GM23248 (cell line): ENCODE measurements around the gene GRAMD1B. TPM values are rescaled to one million over a fixed set of nuclear protein-coding genes. Genes with fewer than 3 reads are reported as not detected.
"Not testable (repeated sequence)": the region's sequence is repeated elsewhere in the genome, so short reads cannot be mapped to it uniquely, and the experiment has no call there.

Experiments used
- DNase-seq: peaks from one replicate; pipeline ENCODE4 v3.0.0-alpha.2; 2015
- H2AFZ ChIP-seq: fragments of 200-600 bp; sonication (generic); 2 replicates; pipeline ENCODE4 v1.6.1; 2016; ENCODE audit warnings: antibody characterized with exemption
- H3F3A ChIP-seq: fragments of 200-600 bp; sonication (generic); 2 replicates; pipeline ENCODE4 v1.6.1; 2016; ENCODE audit warnings: mild to moderate bottlenecking, antibody characterized with exemption, mixed run types; ENCODE audit not compliant: insufficient read depth
- H3K27ac ChIP-seq: fragments of 200-600 bp; sonication (generic); 2 replicates; pipeline ENCODE4 v1.5.1; 2016; ENCODE audit warnings: mild to moderate bottlenecking
- H3K27me3 ChIP-seq: fragments of 200-600 bp; sonication (generic); replicated peaks from 2 replicates; pipeline ENCODE4 v1.6.1; 2016; ENCODE audit warnings: mild to moderate bottlenecking; ENCODE audit not compliant: insufficient read depth
- H3K36me3 ChIP-seq: fragments of 200-600 bp; sonication (generic); 2 replicates; pipeline ENCODE4 v1.6.1; 2016; ENCODE audit warnings: low read depth, mild to moderate bottlenecking
- H3K4me1 ChIP-seq: fragments of 200-600 bp; sonication (generic); 2 replicates; pipeline ENCODE4 v1.6.1; 2016; ENCODE audit warnings: mild to moderate bottlenecking; ENCODE audit not compliant: insufficient read depth
- H3K4me2 ChIP-seq: fragments of 200-600 bp; sonication (generic); one replicate; pipeline ENCODE4 v1.6.1; 2016; ENCODE audit warnings: mild to moderate bottlenecking; ENCODE audit not compliant: unreplicated experiment
- H3K4me3 ChIP-seq: fragments of 200-600 bp; sonication (generic); 2 replicates; pipeline ENCODE4 v1.5.1; 2016; ENCODE audit warnings: mild to moderate bottlenecking
- H3K79me2 ChIP-seq: fragments of 200-600 bp; sonication (generic); 2 replicates; pipeline ENCODE4 v1.6.1; 2016; ENCODE audit warnings: mild to moderate bottlenecking; ENCODE audit not compliant: insufficient read depth
- H3K9ac ChIP-seq: fragments of 200-600 bp; sonication (generic); 2 replicates; pipeline ENCODE4 v1.6.1; 2016; ENCODE audit warnings: mild to moderate bottlenecking
- H3K9me2 ChIP-seq: fragments of 200-600 bp; sonication (generic); 2 replicates; pipeline ENCODE4 v1.6.1; 2016; ENCODE audit warnings: mixed run types, mild to moderate bottlenecking, moderate library complexity; ENCODE audit not compliant: insufficient read depth
- H3K9me3 ChIP-seq: fragments of 200-600 bp; sonication (generic); one replicate; pipeline ENCODE4 v1.6.1; 2017; ENCODE audit warnings: low read depth
- H4K20me1 ChIP-seq: fragments of 200-600 bp; sonication (generic); 2 replicates; pipeline ENCODE4 v1.6.0; 2016; ENCODE audit not compliant: insufficient read depth
- EZH2 ChIP-seq: fragments of 200-600 bp; sonication (generic); IDR thresholded peaks from 2 replicates; pipeline ENCODE4 v1.6.1; 2018; ENCODE audit warnings: antibody characterized with exemption, mild to moderate bottlenecking; ENCODE audit not compliant: insufficient read depth, poor library complexity, severe bottlenecking
- EZH2phosphoT487 ChIP-seq: fragments of 200-600 bp; sonication (generic); IDR thresholded peaks from 2 replicates; pipeline ENCODE4 v1.6.1; 2018; ENCODE audit warnings: antibody characterized with exemption, moderate library complexity, mild to moderate bottlenecking, low read depth; ENCODE audit not compliant: insufficient read depth
- WGBS, 2 experiments: methylation state at CpG; one replicate each; pipeline ENCODE4 v1.1.6; 2015 to 2017; ENCODE audit warnings: low lambda C conversion rate in 2 of 2, low coverage in 1 of 2; ENCODE audit errors: missing lambda C conversion rate in 2 of 2; 5-methylcytosine and 5-hydroxymethylcytosine counted together
- in situ Hi-C: fragments of 300-500 bp; cut with MboI; formaldehyde crosslinking; loops from 2 replicates; pipeline ENCODE4 v1.15.0; 2020
- polyA plus RNA-seq: library from polyadenylated mRNA; unstranded; fragments of >200 nt; fragmentation: Nextera tagmentation; extraction: Ambion mirVana; gene quantifications from 2 replicates; pipeline ENCODE4 v1.2.1, GENCODE V29; 2016
- total RNA-seq: library from RNA; depleted of rRNA; stranded (reverse); fragments of >200 nt; shearing (Covaris generic); gene quantifications from 2 replicates; pipeline ENCODE4 v1.2.3, GENCODE V29; 2014

Gene GRAMD1B
- total and polyA plus RNA-seq, 2 experiments from 2014 or later = 4.1 to 14.8 TPM

- Histone ChIP-seq H4K20me1 (no peaks in the 10 kb centered on the region), H3F3A (peaks cover 22% of the 10 kb centered on the region), H3K4me1 (peaks cover 35% of the 10 kb centered on the region), H3K79me2 (peaks cover 84% of the 10 kb centered on the region), H3K27ac (peak overlapping the region; percentile 76), H3K4me3 (no peak overlapping the region), H3K27me3 (no peaks in the 10 kb centered on the region), H3K36me3 (no peaks in the 10 kb centered on the region), H3K9me2 (no peaks in the 10 kb centered on the region), H3K4me2 (peak overlapping the region; percentile 20), H3K9me3 (no peaks in the 10 kb centered on the region), H2AFZ (no peak overlapping the region), H3K9ac (peak overlapping the region; percentile 63)
- no peak for DNase-seq
- in situ Hi-C loops = no loop called here
- TF ChIP-seq EZH2phosphoT487 (no peak), EZH2 (no peak)
These were observed 24.7 kb downstream of the GRAMD1B start for GRCh38 chr11:123454796-123455195.

- H3K4me2 ChIP-seq, H3K9me2 ChIP-seq, H3K9me3 ChIP-seq, DNase-seq, H3K4me3 ChIP-seq, H4K20me1 ChIP-seq, in situ Hi-C loops, H3K36me3 ChIP-seq, H3K9ac ChIP-seq, H3K27ac ChIP-seq, H2AFZ ChIP-seq, H3K27me3 ChIP-seq: not testable (repeated sequence)
- 79 to 84% methylated on average over 5 of the region's 5 CpGs for WGBS, 2 experiments
- Histone ChIP-seq H3K4me1 (peaks cover 25% of the 10 kb centered on the region), H3K79me2 (peaks cover 87% of the 10 kb centered on the region), H3F3A (peaks cover 22% of the 10 kb centered on the region)
These were observed 26.4 kb downstream of the GRAMD1B start for GRCh38 chr11:123456448-123456847.

- Histone ChIP-seq H3K27ac (no peak overlapping the region), H3K79me2 (peaks cover 87% of the 10 kb centered on the region), H3K36me3 (no peaks in the 10 kb centered on the region), H3K4me1 (peaks cover 25% of the 10 kb centered on the region), H2AFZ (no peak overlapping the region), H3K9me2 (no peaks in the 10 kb centered on the region), H3F3A (peaks cover 19% of the 10 kb centered on the region), H3K4me2 (no peak overlapping the region), H4K20me1 (no peaks in the 10 kb centered on the region), H3K27me3 (no peaks in the 10 kb centered on the region), H3K9me3 (no peaks in the 10 kb centered on the region), H3K4me3 (no peak overlapping the region), H3K9ac (no peak overlapping the region)
- WGBS, 2 experiments = 80 to 82% methylated on average over 8 of the region's 8 CpGs
- TF ChIP-seq EZH2phosphoT487 = no peak
- no peak for TF ChIP-seq EZH2
- no peak for DNase-seq
- in situ Hi-C loops = no loop called here
These were observed 27.2 kb downstream of the GRAMD1B start for GRCh38 chr11:123457187-123457770.

GRCh38 chr11:123458501-123458900, 28.4 kb downstream of the GRAMD1B start:
- no peaks in the 10 kb centered on the region for H3K9me3 ChIP-seq
- no peak overlapping the region for H3K27ac ChIP-seq
- H3K4me2 ChIP-seq = no peak overlapping the region
- TF ChIP-seq EZH2 (no peak), EZH2phosphoT487 (no peak)
- DNase-seq = no peak
- no peak overlapping the region for H3K4me3 ChIP-seq
- no peaks in the 10 kb centered on the region for H3K9me2 ChIP-seq
- H3K79me2 ChIP-seq = peaks cover 87% of the 10 kb centered on the region
- peaks cover 15% of the 10 kb centered on the region for H3K4me1 ChIP-seq
- no peak overlapping the region for H3K9ac ChIP-seq
- H3F3A ChIP-seq = peaks cover 15% of the 10 kb centered on the region
- H2AFZ ChIP-seq = no peak overlapping the region
- 81 to 82% methylated on average over 2 of the region's 2 CpGs for WGBS, 2 experiments
- H4K20me1 ChIP-seq = no peaks in the 10 kb centered on the region
- no peaks in the 10 kb centered on the region for H3K36me3 ChIP-seq
- H3K27me3 ChIP-seq = no peaks in the 10 kb centered on the region
- in situ Hi-C loops = no loop called here

GRCh38 chr11:123460012-123460700, 30.1 kb downstream of the GRAMD1B start:
- no peak for DNase-seq
- Histone ChIP-seq H3F3A (no peaks in the 10 kb centered on the region), H2AFZ (no peak overlapping the region), H3K4me3 (no peak overlapping the region), H3K27ac (no peak overlapping the region), H3K4me2 (no peak overlapping the region), H3K9me2 (no peaks in the 10 kb centered on the region), H3K27me3 (no peaks in the 10 kb centered on the region), H3K4me1 (no peaks in the 10 kb centered on the region; the same call in 1 of the 2 replicates), H4K20me1 (no peaks in the 10 kb centered on the region), H3K36me3 (no peaks in the 10 kb centered on the region), H3K9me3 (no peaks in the 10 kb centered on the region), H3K9ac (no peak overlapping the region), H3K79me2 (peaks cover 96% of the 10 kb centered on the region)
- in situ Hi-C loops = no loop called here
- 72 to 74% methylated on average over 7 of the region's 7 CpGs for WGBS, 2 experiments
- TF ChIP-seq EZH2phosphoT487 (no peak), EZH2 (no peak)
